CD4-positive, alpha-beta T cell treated with Interleukin-15 for 1 hour (primary cell): Measurements from ENCODE around the gene C5orf52.
"Not testable (repeated sequence)": the region's sequence is repeated elsewhere in the genome, so short reads cannot be mapped to it uniquely, and the experiment has no call there.

Source experiments
- DNase-seq: peaks from one replicate; pipeline ENCODE4 v3.0.0-alpha.2; 2020

The C5orf52 gene

DNA sequence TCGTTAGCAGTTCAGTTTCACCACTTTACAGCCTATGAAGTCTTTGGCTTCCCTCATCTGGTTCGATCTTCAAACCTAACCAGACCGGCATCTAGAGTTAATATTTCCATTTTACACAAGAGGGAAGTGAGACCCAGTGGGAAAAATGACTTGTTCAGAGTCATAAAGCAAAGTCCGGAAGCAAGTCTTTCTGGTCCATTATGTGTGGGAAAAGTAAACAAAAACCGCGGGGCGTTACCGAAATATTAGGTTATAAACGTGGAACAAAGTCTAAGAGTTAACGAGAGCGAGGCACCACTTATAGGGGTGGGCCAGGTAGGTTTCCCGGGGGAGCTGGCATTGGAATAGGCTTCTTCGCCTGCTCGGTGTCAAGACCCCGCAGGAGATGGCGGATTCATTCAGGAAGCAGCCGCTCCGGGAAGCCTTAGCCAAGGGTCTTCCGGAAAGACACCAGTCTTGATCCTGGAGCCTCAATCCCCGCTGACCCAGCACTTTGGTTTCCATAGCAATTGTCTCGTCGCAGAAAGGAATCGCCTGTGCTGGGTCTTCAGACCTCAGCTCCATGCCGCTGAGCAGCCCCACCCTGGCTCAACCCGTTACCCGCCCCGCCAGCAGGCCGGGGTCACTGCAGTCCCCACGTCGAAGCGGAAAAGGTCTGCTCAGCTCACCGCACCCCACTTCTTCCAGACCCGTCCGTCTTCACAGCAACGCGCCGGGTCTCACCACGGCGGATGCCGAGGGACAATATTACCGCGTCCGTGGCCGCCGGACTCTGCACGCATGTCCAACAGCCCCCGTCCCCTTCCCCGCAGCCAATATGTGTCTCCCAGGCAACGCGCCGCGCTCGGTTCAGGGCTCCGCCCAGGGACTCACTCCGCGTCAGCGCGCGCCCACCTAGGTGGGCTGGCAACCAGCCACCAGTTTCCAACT lies at the start of gene C5orf52:
Gene C5orf52, plus strand, starts transcription at position 872 of the 930 bp plus-strand sequence. CDS start 82 bp downstream, outside the sequence.
- peak; percentile 24 for DNase-seq

DNA sequence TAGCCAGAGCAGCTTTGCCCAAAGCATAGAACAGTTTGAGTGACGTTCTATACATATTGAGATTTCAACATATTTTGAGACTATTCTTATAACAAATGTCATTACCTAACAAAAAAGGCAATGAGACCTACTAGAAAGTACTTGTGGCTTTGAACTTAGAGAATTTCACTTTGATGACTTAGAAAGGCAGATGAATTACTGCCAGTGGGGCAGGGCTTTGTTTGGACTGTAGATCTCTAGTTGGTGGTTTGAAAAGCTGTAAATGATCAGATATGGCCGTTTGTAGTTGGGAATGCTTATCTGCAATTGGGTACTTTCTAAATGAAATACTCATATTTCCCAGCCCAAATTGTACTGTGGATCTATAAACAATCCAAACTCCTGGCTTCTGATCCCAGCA lies 47.2 kb upstream of the C5orf52 start:
- no peak for DNase-seq

DNA sequence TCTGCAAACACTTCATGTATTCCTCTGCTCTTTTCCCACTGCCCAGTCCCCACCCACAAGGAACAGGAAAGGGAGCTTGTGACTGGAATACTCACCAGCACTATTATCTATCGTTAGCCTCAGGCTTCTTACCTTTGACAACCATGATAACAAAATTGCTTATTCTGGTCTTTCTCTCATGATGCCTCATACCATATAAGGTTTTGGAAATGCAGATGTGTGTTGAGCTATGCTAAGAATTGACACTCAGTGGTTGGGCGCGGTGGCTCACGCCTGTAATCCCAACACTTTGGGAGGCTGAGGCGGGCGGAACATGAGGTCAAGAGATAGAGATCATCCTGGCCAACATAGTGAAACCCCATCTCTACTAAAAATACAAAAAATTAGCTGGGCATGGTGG lies 44.5 kb upstream of the C5orf52 start:
- DNase-seq, result no peak

DNA sequence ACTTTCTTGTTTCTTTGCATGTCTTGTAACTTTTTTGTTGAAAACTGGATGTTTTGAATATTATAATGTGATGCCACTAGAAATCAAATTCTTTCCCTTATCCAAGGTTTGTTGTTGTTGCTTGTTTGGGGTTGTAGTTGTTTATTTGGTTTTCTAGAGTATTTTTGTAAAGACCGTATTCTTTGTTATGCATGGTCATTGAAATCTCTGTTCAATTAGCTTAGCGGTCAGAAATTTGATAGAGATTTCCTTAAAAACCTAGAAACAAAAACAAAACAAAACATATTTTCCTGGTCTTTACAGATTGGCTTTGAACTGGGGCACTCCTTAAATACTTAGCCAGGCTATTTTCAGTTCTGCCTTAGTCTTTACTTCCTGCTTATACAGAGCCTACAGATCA lies 41.0 kb upstream of the C5orf52 start:
- no peak for DNase-seq

DNA sequence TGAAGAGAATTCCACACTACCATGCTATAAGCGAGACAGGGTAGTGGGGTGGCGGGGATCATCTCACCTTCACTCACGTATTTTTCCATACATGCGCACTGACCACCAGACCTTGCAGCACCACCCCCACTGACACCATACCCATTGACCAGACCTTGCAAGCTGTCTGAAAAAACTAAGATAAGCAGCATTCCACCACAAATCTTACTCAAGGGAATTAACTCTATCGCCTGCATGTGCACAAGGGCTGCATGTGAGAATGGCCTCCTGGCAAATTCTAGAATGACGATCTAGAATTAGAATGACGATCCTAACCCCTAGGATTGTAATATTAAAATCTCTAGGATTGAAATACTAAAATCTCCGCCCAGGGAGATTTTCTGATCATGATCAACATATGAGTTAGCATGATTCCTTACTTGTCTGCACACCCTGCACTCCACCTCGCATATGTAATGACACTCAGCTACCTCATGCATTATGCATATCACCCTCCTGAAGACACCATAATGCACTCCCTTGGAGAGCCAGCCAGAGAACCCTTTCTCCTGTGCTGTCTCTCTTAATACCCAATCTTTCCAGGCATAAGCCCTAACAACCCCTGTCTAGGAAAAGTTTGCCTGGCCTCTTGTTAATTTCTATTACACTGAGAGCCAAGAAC lies 30.8 kb upstream of the C5orf52 start:
- no peak for DNase-seq

DNA sequence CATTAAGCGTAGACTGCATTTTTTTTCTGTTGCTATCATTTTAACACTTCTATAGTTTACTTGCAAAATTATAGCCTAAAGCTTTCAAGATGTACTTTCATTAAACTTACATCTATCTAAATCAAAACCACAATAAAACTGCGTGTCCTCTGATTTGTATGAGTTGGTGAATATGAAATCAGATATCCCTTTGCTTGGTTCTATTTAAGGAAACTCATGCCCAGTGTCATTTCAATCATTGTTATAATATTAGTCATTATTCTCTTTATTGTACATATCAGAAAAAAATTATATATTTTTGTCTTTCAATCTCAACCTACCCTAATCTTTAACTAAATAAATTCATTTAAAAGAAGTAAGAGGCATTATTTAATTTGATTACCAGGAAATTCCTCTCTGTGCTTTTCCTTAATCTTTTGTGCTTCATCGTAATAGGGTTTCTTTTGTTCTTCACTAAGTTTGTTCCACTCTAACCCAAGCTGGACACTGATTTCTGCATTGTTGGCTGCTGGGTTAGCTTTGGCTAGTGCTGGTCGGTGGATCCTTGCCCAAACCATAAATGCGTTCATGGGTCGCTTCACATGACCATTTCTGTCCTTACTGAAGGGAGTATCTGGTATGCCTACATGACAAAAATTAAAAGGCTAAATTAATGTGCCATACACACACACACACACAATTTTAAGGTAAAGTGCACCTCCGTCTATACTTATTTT lies 22.9 kb upstream of the C5orf52 start:
- DNase-seq, result no peak

DNA sequence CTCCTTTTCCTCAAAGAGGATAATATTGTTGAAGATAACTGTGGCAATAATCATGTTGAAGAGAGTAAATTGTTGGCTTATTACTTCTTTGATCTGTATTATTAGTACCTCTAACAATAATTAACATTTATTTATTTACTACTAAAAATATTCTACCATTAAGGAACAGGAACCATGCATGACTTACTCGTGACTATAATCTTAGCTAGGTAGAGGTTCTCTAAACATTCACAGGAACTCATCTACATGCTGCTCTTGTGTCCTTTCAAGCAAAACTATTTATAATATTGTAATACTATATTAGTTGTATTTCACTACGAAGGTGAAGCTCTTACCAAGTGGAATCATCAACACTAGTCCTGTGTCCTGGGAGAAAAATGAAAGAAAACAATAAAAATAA lies 22.2 kb upstream of the C5orf52 start:
- DNase-seq, result no peak

DNA sequence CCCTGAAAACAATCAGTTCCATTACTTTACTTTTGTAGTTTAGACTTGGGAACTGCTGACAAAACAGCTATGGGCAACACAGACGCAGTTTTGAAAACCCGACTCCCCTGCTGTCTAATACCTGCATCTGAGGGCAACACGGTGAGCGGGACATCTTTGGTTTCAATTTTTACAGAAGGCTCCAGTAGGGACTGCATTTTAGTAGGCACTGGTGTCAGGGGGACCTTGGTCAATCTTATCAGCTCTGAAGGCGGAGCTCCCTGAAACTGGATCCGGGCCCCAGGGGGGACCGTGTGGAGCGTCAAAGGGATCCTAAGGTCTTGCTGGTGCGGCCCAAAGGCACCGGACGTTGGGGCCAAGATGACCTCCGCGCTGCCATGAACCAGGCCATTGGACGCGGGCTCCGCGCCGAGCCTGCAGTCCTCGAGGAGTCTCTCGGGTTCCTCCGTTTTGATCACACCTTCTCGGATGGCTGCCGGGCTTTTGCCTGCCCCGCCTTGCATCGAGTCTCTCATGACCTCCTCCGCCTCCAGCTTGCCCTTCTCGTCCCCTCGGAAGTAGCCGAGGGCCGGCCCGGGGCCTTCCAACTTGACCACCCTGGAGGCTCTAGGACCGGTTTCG lies 20.2 kb upstream of the C5orf52 start:
- DNase-seq, result no peak

DNA sequence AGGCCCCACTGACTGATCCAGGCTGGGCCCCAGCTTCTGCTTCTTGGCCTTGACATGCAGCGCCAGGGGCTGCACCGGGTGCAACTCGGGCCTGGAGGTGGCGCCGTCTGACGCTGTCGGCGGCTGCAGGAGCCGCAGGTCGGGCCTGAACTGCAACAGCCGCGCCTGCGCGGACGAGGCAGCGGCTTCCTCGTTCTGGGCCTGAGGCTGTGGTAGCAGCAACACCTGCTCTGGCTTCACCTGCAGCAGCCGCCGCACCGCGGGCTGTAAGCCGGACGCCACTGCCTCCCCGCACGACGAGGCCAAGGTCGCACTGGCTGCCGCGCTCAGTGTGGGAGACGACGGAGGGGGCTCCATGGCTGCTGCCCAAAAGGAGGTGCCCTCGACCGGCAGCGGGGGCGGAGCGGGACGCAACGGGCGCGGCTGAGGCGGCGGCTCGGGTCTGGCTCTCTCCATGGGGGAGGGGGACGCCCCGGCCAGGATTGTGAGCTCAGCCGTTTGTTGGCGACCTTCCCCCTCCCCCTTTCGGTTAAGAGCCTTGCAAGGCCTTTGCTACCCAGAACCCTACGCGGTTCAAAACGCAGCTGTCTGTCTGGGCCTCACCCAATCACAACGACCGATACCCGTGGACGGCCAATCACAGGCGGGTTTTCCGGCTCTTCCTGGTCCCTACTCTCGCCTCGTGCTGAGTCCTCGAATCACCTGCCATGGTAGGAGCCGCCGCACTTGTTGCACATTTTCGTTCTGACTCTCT lies 19.5 kb upstream of the C5orf52 start:
- peak; percentile 91 for DNase-seq

DNA sequence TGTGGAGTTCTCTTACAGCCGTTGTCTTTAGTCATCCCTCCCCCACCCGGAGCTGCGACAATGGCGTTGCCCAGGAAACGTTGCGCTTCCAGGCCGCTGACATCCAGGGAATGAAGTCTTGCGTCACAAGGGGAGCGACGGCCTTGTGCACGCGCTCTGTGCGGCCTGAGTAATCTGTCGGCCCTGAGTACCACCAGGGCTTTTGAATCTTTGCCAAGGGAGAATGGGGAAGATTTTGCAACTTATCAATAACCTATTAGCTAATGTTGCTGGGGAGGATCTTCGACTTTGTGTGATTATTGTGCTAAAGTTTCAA lies 19.0 kb upstream of the C5orf52 start, which contains the start of gene SOX30:
Gene SOX30, minus strand, starts transcription at position 62 of the 316 bp plus-strand sequence. CDS start 360 bp downstream, outside the sequence.
- DNase-seq, result no peak

DNA sequence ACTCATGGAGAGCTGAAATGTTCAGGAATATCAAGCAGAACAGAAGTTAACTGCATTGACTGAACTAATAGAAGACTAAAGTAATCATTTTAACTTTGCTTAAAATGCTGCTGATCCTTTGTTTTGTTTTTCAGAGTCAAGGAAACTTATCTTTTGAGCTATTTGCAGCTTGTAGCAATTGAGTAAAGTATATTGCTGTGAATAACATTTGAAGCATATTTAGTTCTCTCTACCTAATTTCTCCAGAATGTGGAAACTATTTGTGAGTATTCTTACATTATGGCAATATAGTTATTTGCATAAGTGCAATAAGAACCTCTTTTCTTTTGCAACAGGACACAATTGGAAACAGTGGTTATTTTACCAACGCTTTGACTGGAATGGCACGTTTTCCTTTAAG lies 13.8 kb upstream of the C5orf52 start:
- DNase-seq, result no peak

DNA sequence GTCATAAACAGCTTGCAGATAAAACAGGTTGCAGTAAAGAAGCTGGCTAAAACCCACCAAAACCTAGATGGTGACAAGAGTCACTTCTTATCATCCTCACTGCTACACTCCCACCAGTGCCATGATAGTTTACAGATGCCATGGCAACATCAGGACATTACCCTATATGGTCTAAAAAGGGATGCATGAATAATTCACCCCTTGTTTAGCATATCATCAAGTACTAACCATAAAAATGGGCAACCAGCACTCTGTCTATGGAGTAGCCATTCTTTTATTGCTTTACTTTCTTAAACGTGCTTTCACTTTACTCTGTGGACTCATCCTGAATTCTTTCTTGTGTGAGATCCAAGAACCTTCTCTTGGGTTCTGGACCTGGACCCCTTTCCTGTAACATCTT lies 12.4 kb upstream of the C5orf52 start:
- DNase-seq, result no peak

DNA sequence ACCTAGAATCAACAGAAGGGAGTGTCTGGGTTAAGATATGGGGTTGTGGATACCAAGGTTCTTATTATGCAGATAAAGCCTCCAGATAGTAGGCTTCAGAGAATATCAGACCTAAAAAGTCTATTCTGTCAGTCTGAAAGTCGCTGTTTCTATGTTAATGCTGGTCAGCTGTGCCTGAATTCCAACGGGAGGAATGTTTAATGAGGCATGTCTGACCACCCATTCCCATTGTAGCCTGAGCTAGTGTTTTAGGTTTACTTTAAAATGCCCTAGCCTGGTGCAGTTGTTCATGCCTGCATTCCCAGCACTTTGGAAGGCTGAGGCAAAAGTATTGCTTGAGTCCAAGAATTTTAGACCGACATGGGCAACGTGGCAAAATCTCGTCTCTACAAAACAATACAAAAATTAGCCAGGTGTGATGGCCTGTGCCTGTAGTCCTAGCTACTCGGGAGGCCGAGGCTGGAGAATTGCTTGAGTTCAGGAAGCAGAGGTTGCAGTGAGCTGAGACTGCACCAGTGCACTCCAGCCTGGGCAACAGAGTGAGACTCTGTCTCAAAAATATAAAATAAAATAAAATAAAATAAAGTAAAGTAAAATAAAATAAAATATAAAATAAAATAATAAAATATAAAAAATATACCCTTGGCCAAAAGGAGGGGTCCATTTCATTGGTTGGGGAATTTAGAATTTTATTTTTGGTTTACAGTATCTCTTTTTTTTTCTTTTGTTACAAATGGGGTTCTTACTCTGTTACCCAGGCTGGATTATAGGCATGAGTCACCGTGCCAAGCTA lies 11.3 kb upstream of the C5orf52 start:
- DNase-seq, result no peak

DNA sequence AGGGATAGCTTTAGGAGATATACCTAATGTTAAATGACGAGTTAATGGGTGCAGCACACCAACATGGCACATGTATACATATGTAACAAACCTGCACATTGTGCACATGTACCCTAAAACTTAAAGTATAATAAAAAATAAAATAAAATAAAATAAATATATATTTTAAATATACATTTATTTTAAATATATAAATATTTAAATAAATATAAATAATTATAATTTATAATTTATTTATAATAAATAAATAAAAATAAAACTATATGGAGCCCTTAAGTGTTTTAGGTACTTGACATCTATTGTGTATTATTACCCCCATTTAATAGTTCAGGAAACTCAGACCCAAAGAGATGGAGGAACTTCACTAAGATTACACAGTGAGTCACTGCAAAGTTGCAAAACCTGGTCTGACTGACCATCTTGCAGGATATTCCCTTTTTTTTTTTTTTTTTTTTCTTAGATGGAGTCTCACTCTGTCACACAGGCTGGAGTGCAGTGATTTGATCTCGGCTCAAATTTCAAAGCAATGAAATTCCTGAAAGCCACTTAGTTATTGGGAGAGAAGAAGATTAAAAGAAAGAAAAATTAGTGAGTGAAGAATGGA lies 5.8 kb upstream of the C5orf52 start:
- DNase-seq, result no peak

DNA sequence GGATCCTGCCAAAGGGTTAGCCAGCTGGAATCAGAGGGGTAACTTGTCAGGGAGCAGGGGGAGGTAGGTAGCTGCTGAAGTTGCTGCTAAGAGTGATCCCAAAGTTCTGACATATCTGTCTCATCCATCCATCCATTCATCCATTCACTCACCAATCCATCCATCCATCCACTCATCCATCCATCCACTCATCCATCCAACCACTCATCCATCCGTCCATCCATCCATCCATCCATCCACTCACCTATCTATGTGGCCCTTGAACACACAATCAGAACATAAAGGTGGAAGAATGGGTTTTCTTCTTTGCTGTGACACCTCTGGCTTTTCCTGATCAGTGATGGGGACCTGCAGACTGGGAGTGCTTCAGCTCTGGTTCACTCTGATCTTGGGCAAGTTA lies 3.0 kb upstream of the C5orf52 start:
- DNase-seq, result no peak

DNA sequence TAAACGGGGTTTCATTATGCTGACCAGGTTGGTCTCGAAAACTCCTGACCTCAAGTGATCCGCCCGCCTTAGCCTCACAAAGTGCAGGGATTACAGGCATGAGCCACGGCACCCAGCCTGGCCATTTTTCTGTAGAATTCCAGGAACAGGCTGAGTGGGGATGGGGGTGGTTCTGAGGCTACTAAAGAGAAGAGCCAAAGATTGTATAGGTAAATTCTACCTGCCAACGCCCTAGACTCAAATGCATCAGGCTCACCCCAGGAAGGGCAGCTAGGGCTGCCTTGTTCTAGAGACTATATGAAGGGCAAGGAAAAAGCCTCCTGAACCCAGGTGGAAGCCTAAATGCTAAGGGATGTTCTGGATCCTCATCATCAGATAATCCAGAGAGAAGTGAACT lies 1.6 kb upstream of the C5orf52 start:
- no peak for DNase-seq

DNA sequence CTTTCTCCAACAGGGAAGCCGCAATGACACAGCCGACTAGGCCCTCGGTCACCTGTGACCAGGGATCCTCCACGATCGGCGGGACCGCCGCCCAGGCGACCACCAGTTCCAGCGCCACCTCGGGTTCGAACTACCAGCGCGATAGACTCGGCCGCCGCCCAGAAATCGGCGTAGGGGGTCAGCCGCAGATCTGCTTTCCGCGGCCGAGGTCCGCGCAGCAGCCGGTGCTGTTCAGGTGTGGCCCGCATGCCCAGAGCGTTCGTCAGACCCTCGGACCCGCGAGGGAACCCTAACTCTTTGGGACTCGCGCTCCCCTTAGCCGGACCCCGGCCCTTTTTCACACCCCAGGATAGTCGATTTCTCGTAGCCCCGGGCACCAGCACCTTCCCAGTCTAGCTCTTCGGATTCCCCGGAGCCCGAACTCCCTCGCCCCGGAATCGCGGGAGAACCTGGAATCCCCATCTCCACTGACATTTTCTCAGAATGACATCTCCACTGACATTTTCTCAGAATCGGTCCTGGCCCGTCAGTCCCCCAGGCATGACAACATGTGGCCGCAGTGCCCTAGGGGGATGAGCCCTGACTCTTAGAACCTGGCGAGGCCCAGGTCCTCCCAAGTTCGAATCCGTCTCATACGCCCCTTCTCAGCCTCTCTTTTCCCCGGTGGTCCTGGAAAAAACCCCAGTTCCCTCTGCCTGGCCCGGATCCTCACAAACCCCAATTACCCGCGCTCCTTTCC lies 428 bp downstream of the C5orf52 start:
- DNase-seq, result no peak

DNA sequence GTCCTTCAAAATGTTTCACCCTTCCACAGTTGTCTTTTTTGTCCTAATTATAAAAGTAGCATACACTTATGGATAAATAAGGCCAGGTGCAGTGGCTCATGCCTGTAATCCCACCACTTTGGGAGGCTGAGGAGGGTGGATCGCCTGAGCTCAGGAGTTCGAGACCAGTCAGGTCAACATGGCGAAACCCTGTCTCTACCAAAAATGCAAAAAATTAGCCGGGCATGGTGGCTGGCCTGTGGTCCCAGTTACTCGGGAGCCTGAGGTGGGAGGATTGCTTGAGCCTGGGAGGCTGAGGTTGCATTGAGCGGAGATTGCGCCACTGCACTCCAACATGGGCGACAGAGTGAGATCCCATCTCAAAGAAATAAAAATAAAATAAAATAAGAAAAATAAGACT lies 1.6 kb downstream of the C5orf52 start:
- DNase-seq, result no peak

DNA sequence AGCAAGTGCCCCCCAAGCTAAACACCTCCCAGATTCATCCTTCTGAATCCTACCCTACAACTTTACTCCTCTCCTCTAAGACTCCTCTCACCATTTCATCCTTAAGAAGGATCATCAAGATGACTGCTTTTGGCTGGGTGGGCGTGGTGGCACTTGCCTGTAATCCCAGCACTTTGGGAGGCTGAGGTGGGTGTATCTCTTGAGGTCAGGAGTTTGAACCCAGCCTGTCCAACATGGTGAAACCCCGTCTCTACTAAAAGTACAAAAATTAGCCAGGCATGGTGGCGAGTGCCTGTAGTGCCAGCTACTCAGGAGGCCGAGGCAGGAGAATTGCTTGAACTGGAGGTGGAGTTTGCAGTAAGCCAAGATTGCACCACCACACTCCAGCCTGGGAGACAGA lies 3.0 kb downstream of the C5orf52 start:
- DNase-seq, result not testable (repeated sequence)

DNA sequence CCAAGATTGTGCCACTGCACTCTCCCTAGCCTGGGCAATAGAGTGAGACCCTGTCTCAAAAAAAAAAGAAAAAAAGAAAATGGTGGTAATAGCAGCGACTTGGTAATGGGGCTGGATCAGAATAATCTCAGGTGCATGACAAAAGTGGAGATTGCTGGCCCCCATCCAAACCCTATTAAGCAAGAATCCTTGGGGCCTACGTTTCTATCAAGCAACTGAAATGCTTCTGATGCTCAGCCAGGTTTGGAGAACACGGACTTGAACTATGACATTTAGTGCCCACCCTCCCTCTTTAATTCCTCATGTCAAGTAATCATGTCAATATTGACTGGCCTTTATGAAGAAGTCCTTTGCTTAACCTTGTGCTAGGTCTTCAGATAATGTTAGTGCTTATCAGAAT lies 6.6 kb downstream of the C5orf52 start:
- DNase-seq, result no peak
